Gastroesophageal sphincter (tissue), 3 donors: ENCODE results near the gene CDH13.

ENCODE experiments used
- POLR2AphosphoS5 ChIP-seq: sonication (generic); formaldehyde crosslinking; IDR thresholded peaks from one replicate; pipeline ENCODE4 v1.6.1; 2017; ENCODE audit warnings: antibody characterized with exemption
- TF ChIP-seq, protein P1 (sequence below), 4 experiments: fragments of 200-600 bp in 2 of 4; fragments of 450-650 bp in 2 of 4; sonication (generic) in 1 of 4; IDR thresholded peaks; one replicate each; pipeline ENCODE4 v1.5.1; 2017 to 2019; ENCODE audit warnings: antibody characterized with exemption in 4 of 4, mild to moderate bottlenecking in 2 of 4, moderate library complexity in 2 of 4

DNA sequence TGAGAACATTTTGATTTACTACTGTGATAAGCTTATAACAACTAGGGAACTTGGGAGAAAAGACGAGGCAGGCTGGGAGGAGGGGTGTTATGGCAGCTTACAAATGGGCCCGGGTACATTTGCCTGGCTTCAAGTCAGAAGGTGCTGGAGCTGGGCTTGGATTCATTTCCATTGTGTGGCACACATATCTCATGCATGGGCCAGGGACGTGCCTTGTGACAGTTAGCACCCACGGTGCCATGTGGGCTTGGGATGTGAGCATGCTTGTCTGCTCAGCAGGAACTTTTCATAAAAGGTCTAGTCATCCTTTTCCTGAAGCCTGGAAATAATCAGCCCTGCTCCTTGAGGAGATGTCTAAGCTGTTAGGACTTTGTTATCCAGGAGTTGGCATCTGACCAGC is 572.2 kb downstream of the CDH13 start:
- TF ChIP-seq, protein P1, sequence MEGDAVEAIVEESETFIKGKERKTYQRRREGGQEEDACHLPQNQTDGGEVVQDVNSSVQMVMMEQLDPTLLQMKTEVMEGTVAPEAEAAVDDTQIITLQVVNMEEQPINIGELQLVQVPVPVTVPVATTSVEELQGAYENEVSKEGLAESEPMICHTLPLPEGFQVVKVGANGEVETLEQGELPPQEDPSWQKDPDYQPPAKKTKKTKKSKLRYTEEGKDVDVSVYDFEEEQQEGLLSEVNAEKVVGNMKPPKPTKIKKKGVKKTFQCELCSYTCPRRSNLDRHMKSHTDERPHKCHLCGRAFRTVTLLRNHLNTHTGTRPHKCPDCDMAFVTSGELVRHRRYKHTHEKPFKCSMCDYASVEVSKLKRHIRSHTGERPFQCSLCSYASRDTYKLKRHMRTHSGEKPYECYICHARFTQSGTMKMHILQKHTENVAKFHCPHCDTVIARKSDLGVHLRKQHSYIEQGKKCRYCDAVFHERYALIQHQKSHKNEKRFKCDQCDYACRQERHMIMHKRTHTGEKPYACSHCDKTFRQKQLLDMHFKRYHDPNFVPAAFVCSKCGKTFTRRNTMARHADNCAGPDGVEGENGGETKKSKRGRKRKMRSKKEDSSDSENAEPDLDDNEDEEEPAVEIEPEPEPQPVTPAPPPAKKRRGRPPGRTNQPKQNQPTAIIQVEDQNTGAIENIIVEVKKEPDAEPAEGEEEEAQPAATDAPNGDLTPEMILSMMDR (IDR thresholded peaks at IDR 0.05) = no peak
- no peak for TF ChIP-seq POLR2AphosphoS5
